Testis (tissue), 2 donors: ENCODE results near the gene ZCCHC2.

Experiments
- POLR2A ChIP-seq: fragments of 450-650 bp; IDR thresholded peaks from one replicate; pipeline ENCODE4 v1.6.1; 2017; ENCODE audit warnings: antibody characterized with exemption, mild to moderate bottlenecking, moderate library complexity
- TF ChIP-seq, protein P1 (sequence below), 3 experiments: fragments of 450-650 bp in 2 of 3; fragments of 200-600 bp in 1 of 3; sonication (generic) in 1 of 3; IDR thresholded peaks; one replicate each; pipeline ENCODE4 v1.5.1; 2016 to 2019; ENCODE audit warnings: antibody characterized with exemption in 3 of 3, mild to moderate bottlenecking in 2 of 3, moderate library complexity in 1 of 3

DNA sequence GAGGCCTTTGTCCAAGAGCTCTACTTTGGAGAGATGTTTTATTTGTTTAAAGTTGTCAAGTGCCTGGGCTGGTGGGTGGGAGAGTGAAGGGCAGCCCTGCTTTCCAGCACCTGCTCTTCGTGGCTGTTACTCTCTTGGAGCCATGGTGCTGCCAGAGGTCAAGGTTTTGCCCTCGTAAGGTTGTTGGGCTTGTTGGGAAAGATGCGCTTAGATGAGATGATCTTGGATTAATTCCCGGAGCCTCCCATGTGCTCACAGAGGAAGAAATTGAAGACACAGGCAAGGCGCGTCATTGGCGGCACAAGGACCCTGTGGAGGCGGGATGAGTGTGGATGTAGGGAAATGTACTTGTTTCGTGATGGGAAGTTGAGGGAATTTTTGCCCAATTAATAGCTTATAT, 27.9 kb downstream of the ZCCHC2 start:
- TF ChIP-seq, protein P1, sequence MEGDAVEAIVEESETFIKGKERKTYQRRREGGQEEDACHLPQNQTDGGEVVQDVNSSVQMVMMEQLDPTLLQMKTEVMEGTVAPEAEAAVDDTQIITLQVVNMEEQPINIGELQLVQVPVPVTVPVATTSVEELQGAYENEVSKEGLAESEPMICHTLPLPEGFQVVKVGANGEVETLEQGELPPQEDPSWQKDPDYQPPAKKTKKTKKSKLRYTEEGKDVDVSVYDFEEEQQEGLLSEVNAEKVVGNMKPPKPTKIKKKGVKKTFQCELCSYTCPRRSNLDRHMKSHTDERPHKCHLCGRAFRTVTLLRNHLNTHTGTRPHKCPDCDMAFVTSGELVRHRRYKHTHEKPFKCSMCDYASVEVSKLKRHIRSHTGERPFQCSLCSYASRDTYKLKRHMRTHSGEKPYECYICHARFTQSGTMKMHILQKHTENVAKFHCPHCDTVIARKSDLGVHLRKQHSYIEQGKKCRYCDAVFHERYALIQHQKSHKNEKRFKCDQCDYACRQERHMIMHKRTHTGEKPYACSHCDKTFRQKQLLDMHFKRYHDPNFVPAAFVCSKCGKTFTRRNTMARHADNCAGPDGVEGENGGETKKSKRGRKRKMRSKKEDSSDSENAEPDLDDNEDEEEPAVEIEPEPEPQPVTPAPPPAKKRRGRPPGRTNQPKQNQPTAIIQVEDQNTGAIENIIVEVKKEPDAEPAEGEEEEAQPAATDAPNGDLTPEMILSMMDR (IDR thresholded peaks at IDR 0.05) = no peak
- TF ChIP-seq POLR2A = no peak
